Measurements from ENCODE around the gene TOR3A.
A peak's percentile ranks its signal among the peaks of the same experiment; 100 is the strongest.

TOR3A gene

DNA sequence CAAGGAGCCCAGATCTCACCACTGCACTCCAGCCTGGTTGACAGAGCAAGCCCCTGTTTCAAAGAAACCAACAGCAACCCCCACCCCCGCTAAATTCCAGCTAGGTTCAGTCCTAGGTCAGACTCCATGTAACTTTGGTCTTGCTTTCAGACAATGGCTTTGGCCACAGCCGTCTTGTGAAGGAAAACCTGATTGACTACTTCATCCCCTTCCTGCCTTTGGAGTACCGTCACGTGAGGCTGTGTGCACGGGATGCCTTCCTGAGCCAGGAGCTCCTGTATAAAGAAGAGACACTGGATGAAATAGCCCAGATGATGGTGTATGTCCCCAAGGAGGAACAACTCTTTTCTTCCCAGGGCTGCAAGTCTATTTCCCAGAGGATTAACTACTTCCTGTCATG, 12.9 kb downstream of the TOR3A start:
- H3K4me3 ChIP-seq (replicated peaks in 1 of 2; ENCODE audit: low read depth in 2 of 2, low read length in 2 of 2), result no peak overlapping the region
- TF ChIP-seq, protein P1, sequence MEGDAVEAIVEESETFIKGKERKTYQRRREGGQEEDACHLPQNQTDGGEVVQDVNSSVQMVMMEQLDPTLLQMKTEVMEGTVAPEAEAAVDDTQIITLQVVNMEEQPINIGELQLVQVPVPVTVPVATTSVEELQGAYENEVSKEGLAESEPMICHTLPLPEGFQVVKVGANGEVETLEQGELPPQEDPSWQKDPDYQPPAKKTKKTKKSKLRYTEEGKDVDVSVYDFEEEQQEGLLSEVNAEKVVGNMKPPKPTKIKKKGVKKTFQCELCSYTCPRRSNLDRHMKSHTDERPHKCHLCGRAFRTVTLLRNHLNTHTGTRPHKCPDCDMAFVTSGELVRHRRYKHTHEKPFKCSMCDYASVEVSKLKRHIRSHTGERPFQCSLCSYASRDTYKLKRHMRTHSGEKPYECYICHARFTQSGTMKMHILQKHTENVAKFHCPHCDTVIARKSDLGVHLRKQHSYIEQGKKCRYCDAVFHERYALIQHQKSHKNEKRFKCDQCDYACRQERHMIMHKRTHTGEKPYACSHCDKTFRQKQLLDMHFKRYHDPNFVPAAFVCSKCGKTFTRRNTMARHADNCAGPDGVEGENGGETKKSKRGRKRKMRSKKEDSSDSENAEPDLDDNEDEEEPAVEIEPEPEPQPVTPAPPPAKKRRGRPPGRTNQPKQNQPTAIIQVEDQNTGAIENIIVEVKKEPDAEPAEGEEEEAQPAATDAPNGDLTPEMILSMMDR (IDR thresholded peaks at IDR 0.05; ENCODE audit: low read depth, low read length), result no peak
- DNase-seq (ENCODE audit: low read depth in 2 of 2), result no peak

DNA sequence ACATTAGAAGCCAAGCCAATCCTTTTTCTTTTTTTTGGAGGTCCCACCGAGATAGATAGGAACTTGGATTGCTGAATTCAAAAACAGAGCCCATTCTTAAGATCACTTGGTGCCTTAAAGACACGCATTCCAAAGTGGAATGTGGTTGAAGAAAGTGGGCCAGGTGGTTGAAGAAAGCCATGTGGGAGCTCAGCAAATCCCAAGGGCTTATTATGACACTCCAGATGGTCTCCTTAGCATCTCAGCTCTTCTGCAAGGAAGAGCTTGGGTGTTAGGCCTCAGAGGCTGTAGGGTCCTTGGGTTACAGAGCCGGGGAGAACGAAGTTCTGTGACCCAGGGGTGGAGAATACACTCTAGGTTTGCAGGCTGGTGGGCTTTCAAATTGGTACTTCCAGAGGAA, 13.5 kb downstream of the TOR3A start:
- H3K4me3 ChIP-seq (replicated peaks in 1 of 2; ENCODE audit: low read depth in 2 of 2, low read length in 2 of 2), result no peak overlapping the region
- TF ChIP-seq, protein P1 (IDR thresholded peaks at IDR 0.05; ENCODE audit: low read depth, low read length), result no peak
- peak in 1 of 2 donors; percentile 32 for DNase-seq (ENCODE audit: low read depth in 2 of 2)

- TF ChIP-seq, protein P1 (IDR thresholded peaks at IDR 0.05; ENCODE audit: low read depth, low read length), result no peak
- DNase-seq (ENCODE audit: low read depth in 2 of 2), result no peak
- H3K4me3 ChIP-seq (replicated peaks in 1 of 2; ENCODE audit: low read depth in 2 of 2, low read length in 2 of 2), result no peak overlapping the region
Measured at GRCh38 chr1:179095924-179096323, 14.1 kb downstream of the TOR3A start.

GRCh38 chr1:179099891-179100290, 18.0 kb downstream of the TOR3A start:
- no peak for DNase-seq (ENCODE audit: low read depth in 2 of 2)
- no peak overlapping the region for H3K4me3 ChIP-seq (replicated peaks in 1 of 2; ENCODE audit: low read depth in 2 of 2, low read length in 2 of 2)
- TF ChIP-seq, protein P1 (IDR thresholded peaks at IDR 0.05; ENCODE audit: low read depth, low read length), result no peak

GRCh38 chr1:179101566-179101965, 19.7 kb downstream of the TOR3A start:
- peak in 1 of 2 donors; percentile 58 for DNase-seq (ENCODE audit: low read depth in 2 of 2)
- TF ChIP-seq, protein P1 (IDR thresholded peaks at IDR 0.05; ENCODE audit: low read depth, low read length), result no peak
- H3K4me3 ChIP-seq (replicated peaks in 1 of 2; ENCODE audit: low read depth in 2 of 2, low read length in 2 of 2), result no peak overlapping the region

- H3K4me3 ChIP-seq (replicated peaks in 1 of 2; ENCODE audit: low read depth in 2 of 2, low read length in 2 of 2), result no peak overlapping the region
- TF ChIP-seq, protein P1 (IDR thresholded peaks at IDR 0.05; ENCODE audit: low read depth, low read length), result no peak
- no peak for DNase-seq (ENCODE audit: low read depth in 2 of 2)
Measured at GRCh38 chr1:179103999-179104398, 22.1 kb downstream of the TOR3A start.

DNA sequence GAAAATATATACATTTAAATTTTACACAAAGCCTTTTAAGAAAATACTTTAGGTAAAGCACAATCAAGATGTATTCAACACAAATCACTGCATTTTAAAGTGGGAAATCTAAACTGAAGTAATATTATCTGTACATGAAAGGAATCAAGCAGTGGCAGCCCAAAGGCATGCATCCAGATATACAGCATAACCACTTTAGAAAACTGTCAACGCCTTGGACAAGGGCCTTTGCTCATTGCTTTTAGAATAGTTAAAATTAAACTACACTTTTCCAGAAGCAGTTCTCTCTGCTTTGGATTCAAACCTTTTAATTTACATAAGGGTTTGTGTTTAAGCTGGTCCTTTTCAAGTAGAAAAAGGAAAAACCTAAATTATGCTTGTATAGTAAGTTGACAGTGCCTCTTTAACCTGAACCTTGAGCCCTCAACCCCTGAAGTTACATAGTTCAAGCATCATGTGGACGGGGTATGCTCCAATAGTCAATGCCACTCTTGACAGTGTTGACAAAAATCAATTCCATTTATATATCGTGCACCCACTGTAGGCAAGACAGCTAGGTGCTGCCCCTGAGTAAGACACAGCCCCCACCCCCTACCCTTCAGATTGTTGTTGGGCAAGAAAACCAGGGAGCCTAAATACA, 22.9 kb downstream of the TOR3A start:
- H3K4me3 ChIP-seq (replicated peaks in 1 of 2; ENCODE audit: low read depth in 2 of 2, low read length in 2 of 2), result no peak overlapping the region
- no peak for DNase-seq (ENCODE audit: low read depth in 2 of 2)
- TF ChIP-seq, protein P1 (IDR thresholded peaks at IDR 0.05; ENCODE audit: low read depth, low read length), result no peak
